Measurements from ENCODE around the gene STRADA. TPM values are rescaled to one million over a fixed set of nuclear protein-coding genes. Genes with fewer than 3 reads are reported as not detected.

Gene STRADA
- total and polyA plus RNA-seq, 9 of the 15 experiments (the other 6 are each of a cell fraction or from before 2014, with no cell fraction given): 6.6 to 33.0 (median 20.5) TPM

DNA sequence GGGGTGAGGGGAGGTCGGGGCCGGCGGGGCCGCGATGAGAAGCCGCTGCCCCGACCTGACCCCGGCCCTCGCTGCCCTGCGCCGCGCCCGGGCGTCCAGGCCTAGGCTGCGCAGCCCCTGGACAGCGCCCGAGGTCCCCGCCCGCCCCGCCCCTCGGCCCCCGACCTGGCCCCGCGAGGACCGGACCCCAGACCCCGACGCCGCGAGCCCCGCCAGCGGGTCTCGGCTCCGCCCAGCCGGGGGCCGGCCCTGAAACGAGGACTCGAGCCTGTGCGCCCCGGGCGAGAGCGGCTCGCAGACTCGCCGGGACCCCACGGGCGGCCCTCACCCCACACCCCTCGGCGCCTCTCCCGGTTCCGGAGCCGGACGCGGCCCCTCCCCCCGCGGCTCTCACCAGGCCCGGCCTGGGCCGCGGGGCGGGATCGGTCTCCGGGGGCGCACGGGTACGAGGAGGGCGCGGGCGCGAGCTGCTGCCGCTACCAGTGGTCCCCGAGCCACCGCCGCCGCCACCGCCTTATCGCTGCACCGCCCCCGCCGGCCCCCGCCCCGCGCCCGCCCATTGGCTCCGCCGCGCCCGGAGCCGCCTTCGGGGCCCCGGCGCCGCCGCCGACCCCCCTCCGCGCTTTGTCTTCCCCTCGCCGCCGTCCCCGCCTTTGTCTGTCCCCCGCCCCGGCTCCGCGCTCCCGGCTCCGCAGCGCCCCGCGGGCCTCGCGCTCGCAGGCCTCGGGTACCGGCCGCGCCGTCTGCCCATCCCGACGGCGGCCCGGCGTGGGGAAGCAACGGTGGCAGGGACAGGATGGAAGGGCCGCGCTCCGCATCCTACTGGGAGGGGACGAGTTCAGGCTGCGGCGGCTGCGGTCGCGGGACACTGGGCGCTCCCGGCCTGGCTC, 41.7 kb downstream of the STRADA start, which contains the start of gene LIMD2 (continued):
- TF ChIP-seq, protein P1, sequence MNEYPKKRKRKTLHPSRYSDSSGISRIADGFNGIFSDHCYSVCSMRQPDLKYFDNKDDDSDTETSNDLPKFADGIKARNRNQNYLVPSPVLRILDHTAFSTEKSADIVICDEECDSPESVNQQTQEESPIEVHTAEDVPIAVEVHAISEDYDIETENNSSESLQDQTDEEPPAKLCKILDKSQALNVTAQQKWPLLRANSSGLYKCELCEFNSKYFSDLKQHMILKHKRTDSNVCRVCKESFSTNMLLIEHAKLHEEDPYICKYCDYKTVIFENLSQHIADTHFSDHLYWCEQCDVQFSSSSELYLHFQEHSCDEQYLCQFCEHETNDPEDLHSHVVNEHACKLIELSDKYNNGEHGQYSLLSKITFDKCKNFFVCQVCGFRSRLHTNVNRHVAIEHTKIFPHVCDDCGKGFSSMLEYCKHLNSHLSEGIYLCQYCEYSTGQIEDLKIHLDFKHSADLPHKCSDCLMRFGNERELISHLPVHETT (CRISPR knock-in tag; conservative IDR thresholded peaks at IDR 0.05 in 1 of 2, IDR thresholded peaks at IDR 0.05 in 1 of 2): peak in 1 of 2 experiments; percentile 29; a peak in 1 of 4 replicates
- TF ChIP-seq, protein P2, sequence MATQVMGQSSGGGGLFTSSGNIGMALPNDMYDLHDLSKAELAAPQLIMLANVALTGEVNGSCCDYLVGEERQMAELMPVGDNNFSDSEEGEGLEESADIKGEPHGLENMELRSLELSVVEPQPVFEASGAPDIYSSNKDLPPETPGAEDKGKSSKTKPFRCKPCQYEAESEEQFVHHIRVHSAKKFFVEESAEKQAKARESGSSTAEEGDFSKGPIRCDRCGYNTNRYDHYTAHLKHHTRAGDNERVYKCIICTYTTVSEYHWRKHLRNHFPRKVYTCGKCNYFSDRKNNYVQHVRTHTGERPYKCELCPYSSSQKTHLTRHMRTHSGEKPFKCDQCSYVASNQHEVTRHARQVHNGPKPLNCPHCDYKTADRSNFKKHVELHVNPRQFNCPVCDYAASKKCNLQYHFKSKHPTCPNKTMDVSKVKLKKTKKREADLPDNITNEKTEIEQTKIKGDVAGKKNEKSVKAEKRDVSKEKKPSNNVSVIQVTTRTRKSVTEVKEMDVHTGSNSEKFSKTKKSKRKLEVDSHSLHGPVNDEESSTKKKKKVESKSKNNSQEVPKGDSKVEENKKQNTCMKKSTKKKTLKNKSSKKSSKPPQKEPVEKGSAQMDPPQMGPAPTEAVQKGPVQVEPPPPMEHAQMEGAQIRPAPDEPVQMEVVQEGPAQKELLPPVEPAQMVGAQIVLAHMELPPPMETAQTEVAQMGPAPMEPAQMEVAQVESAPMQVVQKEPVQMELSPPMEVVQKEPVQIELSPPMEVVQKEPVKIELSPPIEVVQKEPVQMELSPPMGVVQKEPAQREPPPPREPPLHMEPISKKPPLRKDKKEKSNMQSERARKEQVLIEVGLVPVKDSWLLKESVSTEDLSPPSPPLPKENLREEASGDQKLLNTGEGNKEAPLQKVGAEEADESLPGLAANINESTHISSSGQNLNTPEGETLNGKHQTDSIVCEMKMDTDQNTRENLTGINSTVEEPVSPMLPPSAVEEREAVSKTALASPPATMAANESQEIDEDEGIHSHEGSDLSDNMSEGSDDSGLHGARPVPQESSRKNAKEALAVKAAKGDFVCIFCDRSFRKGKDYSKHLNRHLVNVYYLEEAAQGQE (IDR thresholded peaks at IDR 0.05; ENCODE audit: borderline replicate concordance): 0 out of 2 replicates have a peak, but pooled peaks have one; percentile 24
- TF ChIP-seq, protein P2 (CRISPR knock-in tag; IDR thresholded peaks at IDR 0.05; ENCODE audit: low read depth): no peak
- TF ChIP-seq, protein P3, sequence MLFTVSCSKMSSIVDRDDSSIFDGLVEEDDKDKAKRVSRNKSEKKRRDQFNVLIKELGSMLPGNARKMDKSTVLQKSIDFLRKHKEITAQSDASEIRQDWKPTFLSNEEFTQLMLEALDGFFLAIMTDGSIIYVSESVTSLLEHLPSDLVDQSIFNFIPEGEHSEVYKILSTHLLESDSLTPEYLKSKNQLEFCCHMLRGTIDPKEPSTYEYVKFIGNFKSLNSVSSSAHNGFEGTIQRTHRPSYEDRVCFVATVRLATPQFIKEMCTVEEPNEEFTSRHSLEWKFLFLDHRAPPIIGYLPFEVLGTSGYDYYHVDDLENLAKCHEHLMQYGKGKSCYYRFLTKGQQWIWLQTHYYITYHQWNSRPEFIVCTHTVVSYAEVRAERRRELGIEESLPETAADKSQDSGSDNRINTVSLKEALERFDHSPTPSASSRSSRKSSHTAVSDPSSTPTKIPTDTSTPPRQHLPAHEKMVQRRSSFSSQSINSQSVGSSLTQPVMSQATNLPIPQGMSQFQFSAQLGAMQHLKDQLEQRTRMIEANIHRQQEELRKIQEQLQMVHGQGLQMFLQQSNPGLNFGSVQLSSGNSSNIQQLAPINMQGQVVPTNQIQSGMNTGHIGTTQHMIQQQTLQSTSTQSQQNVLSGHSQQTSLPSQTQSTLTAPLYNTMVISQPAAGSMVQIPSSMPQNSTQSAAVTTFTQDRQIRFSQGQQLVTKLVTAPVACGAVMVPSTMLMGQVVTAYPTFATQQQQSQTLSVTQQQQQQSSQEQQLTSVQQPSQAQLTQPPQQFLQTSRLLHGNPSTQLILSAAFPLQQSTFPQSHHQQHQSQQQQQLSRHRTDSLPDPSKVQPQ (CRISPR knock-in tag; IDR thresholded peaks at IDR 0.05; ENCODE audit: borderline replicate concordance): no peak

Measured in K562 (cell line).